SK-MEL-5 (cell line): ENCODE measurements around the gene CDH5. TPM values are rescaled to one million over a fixed set of nuclear protein-coding genes. Genes with fewer than 3 reads are reported as not detected.
A peak's percentile ranks its signal among the peaks of the same experiment; 100 is the strongest.

Source experiments
- DNase-seq: peaks from one replicate; pipeline ENCODE4 v3.0.0-alpha.2; 2016; ENCODE audit warnings: low read depth, low spot score
- in situ Hi-C: cut with HindIII; loops from 2 replicates; pipeline ENCODE4 v1.10.0; 2016; ENCODE audit warnings: low sequenced_read_pairs, high pct_unique_total_duplicates, low pct_unique_long_range_greater_than_20kb
- total RNA-seq: library from RNA; depleted of rRNA; stranded (reverse); fragments of >200 nt; shearing (Covaris generic); gene quantifications from 2 replicates; pipeline ENCODE4 v1.2.3, GENCODE V29; 2014

The CDH5 gene
- total RNA-seq, 1 experiment from 2014 or later: not detected

GRCh38 chr16:66365651-66366050 is 840 bp upstream of the CDH5 start:
- DNase-seq: peak; percentile 20
- in situ Hi-C loops: no loop called here

DNA sequence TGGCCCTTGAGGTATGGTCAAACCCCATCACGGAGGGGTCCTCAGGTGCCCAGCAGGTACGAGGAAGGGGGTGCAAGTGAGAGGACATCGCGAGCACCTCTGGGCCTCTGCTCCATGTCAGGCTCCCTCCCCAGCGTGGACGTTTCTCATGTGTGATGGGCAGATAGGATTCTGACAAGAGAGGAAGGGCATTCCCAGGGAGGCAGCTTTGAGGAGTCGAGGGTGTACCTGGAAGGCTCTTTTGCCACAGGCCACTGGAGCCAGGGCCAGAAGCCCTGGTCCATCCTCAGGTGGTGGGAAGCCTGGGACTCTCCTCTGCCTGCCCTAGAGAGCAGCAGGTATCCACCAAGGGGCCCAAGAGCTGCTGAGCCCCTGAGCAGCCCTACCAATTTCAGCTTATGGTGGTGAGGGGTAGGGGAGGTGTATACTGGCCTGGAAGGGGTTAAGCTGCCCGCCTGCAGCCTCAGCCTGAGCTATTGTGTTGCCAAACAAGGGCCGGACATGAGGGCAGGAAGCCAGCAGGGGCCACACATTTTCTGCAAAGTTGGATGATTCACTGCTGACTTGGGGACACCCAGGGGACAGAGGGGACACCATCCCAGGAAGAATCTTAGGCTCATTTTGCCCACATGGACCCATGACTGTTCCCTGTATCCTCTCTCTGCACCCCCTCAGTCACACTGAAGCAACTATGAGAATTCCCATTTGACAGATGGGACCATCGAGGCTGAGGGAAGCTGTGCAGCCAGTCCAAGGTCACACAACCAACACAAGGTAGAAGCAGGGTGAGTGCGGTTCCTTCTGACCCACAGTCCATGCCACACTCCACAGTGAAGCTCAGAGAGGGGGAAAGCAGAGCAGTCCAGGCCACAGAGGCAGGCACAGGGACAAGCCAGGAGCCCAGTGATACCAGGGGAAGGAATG is 1.7 kb downstream of the CDH5 start:
- no peak for DNase-seq
- in situ Hi-C loops: no loop called here

GRCh38 chr16:66369055-66369592 is 2.6 kb downstream of the CDH5 start:
- in situ Hi-C loops: no loop called here
- DNase-seq: no peak

DNA sequence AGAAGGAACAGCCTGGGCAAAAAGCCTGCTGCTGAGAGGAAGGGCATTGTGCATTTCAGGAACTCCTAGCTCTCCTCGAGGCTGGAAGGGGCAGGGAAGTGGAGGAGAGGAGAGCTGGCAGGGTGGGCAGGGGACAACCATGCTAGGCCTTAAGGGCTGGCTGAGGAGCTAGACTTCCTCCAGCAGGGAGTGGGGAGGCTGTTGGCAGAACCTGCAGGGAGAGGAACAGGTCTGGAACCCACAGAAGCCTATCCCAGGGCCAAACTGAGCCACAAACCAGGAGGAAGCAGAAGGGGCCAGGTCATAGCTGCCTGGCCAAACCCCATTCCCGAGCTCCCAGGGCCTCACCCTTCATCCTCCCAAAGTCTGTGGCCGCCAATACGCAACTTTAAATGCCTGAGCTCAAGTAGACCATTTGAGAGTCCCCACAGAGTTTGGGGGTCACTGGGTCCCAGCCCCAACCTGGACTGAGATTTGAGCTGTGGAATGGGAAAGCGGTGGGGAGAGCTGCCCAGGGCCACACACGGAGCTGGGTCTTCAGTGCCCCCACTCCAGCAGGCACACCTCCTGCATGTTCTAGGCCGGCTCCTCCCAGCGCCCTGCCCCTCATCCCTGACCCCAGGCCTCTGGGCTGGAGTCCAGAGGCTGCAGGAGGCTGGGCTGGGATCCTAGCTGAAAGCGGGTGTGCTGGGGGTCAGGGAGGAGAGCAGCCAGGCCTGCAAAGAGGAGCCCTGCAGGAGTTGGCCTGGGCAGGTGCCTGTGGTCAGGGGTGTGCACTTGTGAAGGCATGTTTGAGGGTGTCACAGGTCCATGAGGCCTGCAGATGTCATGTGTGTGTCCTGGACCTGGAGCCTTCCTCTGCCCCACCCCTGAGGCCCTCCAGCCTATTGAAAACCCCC is 4.5 kb downstream of the CDH5 start:
- in situ Hi-C loops: no loop called here
- DNase-seq: no peak

- in situ Hi-C loops: no loop called here
- DNase-seq: no peak
Measured at GRCh38 chr16:66372078-66372897, 5.8 kb downstream of the CDH5 start.

DNA sequence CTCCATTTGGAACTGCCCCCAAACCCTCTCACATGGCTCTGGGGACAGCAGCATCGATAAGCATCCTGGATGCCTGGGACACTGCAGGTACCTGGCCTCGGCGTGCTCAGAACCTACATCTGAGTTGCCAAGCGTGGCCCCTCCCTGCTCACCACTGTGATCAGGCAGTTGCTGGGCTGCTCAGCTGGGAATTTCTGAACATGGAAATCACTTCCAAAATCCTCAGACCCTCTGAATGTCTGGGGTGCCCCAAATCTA is 6.3 kb downstream of the CDH5 start:
- no peak for DNase-seq
- in situ Hi-C loops: no loop called here

- in situ Hi-C loops: no loop called here
- DNase-seq: no peak
Measured at GRCh38 chr16:66373667-66374066, 7.2 kb downstream of the CDH5 start.

GRCh38 chr16:66374176-66374575 is 7.7 kb downstream of the CDH5 start:
- no peak for DNase-seq
- in situ Hi-C loops: no loop called here

DNA sequence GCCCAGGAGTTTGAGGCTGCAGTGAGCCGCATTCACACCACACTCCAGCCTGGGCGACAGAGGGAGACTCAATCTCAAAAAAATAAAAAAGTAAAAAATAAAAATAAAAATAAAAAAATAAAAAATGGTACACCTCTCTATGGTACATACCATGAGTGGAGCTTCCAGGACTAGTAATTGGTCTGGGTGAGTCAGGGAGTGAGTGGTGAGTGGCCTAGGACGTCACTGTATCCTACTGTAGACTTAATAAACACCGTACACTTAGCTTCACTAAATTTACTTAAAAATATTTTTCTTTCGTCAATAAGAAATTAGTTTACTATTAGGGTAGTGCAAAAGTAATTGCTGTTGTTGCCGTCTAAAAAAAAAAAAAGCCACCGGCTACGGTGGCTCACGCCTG is 9.0 kb downstream of the CDH5 start:
- in situ Hi-C loops: no loop called here
- no peak for DNase-seq

DNA sequence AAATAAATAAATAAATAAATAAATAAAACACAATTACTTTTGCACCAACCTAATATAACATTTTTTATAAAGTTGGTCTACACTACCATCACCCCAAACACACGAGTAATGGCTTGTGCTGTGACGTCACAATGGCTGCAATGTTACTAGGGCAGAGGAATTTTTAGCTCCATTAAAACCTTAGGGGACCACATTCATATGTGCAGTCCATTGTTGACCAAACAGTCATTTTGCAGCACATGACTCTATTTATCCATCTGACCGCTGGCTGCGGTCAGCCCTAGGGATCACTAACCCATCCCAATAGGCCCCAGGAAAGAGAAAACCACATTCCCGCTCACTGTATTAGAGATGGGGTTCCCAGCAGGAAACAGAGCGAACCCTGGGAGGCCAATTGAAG is 9.6 kb downstream of the CDH5 start:
- in situ Hi-C loops: no loop called here
- DNase-seq: peak; percentile 71

GRCh38 chr16:66376577-66377305 is 10.2 kb downstream of the CDH5 start:
- in situ Hi-C loops: no loop called here
- no peak for DNase-seq

- DNase-seq: no peak
- in situ Hi-C loops: no loop called here
Measured at GRCh38 chr16:66377324-66377723, 10.8 kb downstream of the CDH5 start.

DNA sequence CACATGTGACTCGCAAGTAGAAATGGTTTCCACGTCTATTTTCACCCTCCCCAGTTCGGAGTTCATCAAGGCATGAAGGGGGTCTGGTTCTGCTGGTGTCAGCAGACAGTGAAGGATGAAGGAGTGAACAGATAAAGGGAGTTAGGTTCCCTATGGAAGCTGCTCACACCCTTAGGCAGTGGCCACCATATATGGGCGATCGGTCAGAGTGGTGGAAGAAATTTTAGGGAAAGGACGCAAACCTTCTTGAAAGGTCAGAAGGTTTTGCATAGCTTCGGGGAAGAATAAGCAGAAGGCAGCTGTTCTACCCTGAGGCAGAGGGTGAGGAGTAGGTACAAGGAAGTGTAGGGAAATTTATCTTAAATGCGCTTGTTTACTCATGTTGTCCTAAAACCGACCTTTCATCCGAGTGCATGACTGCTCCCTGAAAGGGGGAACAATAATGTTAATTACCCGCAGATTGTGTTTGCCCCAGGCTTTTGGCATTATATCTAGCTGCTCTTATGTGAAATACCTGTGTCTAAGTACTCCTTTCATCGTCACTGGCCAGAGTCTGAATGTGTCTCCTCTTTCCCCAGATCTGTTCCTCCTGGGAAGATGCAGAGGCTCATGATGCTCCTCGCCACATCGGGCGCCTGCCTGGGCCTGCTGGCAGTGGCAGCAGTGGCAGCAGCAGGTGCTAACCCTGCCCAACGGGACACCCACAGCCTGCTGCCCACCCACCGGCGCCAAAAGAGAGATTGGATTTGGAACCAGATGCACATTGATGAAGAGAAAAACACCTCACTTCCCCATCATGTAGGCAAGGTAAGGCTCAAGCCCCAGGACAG is 12.5 kb downstream of the CDH5 start:
- no peak for DNase-seq
- in situ Hi-C loops: no loop called here

- in situ Hi-C loops: no loop called here
- no peak for DNase-seq
Measured at GRCh38 chr16:66379571-66379941, 13.1 kb downstream of the CDH5 start.

- in situ Hi-C loops: no loop called here
- DNase-seq: no peak
Measured at GRCh38 chr16:66380421-66380820, 13.9 kb downstream of the CDH5 start.

DNA sequence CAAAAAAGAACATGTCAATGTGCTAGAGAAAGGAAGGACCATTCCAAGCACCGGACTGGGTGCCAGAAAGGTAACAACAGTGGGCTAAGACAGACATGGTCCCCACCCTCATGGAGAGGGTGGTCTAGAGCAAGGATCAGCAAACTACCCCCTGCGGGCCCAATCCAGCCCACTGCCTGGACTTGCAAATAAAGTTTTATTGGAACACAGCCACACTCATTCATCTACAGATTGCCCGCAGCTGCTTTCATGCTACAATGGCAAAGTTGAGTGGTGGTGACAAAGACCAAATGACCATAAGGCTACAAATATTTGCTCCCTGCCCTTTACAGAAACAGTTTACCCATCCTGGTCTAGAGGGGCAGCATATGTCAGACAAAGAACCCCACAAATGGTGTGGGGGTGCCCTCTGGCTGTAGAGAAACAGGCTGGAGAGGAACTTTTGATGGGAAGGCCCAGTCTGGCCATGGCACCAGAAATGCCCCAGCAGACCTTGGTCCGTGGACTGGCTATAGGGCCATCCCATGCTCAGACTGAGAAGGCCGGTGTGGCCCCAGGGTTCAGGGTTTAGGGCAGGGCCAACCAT is 15.2 kb downstream of the CDH5 start:
- in situ Hi-C loops: no loop called here
- no peak for DNase-seq
